ENCODE data around the gene NFRKB.

DNA sequence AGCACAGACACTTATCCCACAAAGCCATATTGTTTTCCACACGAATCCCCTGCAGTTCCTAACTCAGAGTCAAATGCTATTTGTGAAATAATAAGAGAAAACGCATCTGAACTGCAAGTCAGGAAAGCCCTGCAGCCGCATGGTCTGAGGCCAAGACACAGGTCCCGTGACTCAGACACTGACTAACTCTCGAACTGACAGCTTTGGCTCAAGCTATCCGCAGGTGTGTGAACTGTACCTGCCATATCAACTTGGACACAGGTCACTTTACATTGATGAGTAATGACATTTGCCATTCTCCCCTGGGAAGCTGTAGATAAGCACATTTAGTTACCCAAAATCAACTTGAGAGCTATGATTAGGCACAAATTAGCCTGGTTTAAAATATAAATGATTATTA is 34.9 kb upstream of the NFRKB start:
- TF ChIP-seq, protein P1, sequence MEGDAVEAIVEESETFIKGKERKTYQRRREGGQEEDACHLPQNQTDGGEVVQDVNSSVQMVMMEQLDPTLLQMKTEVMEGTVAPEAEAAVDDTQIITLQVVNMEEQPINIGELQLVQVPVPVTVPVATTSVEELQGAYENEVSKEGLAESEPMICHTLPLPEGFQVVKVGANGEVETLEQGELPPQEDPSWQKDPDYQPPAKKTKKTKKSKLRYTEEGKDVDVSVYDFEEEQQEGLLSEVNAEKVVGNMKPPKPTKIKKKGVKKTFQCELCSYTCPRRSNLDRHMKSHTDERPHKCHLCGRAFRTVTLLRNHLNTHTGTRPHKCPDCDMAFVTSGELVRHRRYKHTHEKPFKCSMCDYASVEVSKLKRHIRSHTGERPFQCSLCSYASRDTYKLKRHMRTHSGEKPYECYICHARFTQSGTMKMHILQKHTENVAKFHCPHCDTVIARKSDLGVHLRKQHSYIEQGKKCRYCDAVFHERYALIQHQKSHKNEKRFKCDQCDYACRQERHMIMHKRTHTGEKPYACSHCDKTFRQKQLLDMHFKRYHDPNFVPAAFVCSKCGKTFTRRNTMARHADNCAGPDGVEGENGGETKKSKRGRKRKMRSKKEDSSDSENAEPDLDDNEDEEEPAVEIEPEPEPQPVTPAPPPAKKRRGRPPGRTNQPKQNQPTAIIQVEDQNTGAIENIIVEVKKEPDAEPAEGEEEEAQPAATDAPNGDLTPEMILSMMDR (IDR thresholded peaks at IDR 0.05): no peak
- TF ChIP-seq ZFX (IDR thresholded peaks at IDR 0.05; ENCODE audit: borderline replicate concordance): no peak
